DND-41 (cell line): ENCODE measurements around the gene APLF.

Experiments used
- CTCF ChIP-seq: IDR thresholded peaks from 2 replicates; pipeline ENCODE4 v1.5.1; 2012; ENCODE audit warnings: borderline replicate concordance, low read length, moderate library complexity, mild to moderate bottlenecking; ENCODE audit not compliant: poor library complexity, severe bottlenecking; ENCODE audit errors: extremely low read depth
- EZH2 ChIP-seq: IDR thresholded peaks from 3 replicates; pipeline ENCODE4 v1.6.1; 2012; ENCODE audit warnings: borderline replicate concordance, low read depth, mild to moderate bottlenecking, moderate library complexity, low read length, inconsistent platforms; ENCODE audit not compliant: severe bottlenecking

- TF ChIP-seq CTCF (no peak), EZH2 (no peak)
These were observed 51.9 kb downstream of the APLF start for GRCh38 chr2:68519236-68519635.
